ENCODE measurements around the gene VCX3A. TPM values are rescaled to one million over a fixed set of nuclear protein-coding genes. Genes with fewer than 3 reads are reported as not detected.
"Not testable (repeated sequence)": the region's sequence is repeated elsewhere in the genome, so short reads cannot be mapped to it uniquely, and the experiment has no call there.

Gene VCX3A
- not detected for total RNA-seq

DNA sequence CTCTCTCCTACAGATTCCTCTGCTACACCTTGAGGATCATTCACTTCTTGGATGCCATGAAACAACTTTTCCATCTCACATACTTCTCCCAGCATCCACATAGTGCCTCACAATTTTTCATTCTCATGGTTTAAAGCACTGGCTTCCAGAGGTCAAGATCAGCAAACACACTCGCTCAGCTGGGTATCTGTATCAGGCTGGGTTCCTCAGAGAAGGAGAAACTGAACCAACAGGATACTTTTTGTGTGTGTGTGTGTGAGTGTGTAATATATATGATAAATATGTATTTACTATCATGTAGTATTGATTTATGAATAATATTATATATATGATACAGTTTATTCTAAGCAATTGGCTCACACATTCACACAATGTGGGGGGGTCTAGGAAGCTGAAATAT is at the start of gene VCX3A:
Gene VCX3A, minus strand, starts transcription at position 101 of the 400 bp plus-strand sequence. CDS start 621 bp downstream, outside the sequence.
- intact Hi-C loops (cut with DNase I); H3K36me3 ChIP-seq: not testable (repeated sequence)

DNA sequence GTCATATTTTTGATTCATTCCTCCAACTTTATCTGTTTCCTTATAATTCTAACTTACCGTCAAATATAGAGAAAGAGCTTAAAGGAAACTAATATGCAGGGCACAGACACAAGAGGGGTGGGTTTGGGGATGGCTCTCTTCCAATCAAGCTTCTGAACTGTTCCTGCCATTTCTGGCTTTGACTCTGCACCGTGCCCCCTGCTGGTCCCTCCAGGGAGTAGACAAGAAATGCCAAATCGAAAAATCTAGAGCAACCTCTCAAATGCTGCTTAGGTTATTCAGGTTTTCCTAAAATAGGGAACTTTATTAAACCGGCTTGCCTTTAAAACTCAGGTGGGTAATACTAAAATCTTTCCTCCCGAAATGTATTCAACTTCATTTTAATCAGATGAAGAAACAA is 39.8 kb upstream of the VCX3A start:
- DNase-seq = no peak

More for the DNA sequence above, at the start of gene VCX3A:
- H3K9ac ChIP-seq (ENCODE audit: low read depth in 2 of 2, low read length in 2 of 2); H3K4me1 ChIP-seq; H3K4me3 ChIP-seq; H3K9me3 ChIP-seq; H3K27me3 ChIP-seq; H3K27ac ChIP-seq; DNase-seq: not testable (repeated sequence)

DNA sequence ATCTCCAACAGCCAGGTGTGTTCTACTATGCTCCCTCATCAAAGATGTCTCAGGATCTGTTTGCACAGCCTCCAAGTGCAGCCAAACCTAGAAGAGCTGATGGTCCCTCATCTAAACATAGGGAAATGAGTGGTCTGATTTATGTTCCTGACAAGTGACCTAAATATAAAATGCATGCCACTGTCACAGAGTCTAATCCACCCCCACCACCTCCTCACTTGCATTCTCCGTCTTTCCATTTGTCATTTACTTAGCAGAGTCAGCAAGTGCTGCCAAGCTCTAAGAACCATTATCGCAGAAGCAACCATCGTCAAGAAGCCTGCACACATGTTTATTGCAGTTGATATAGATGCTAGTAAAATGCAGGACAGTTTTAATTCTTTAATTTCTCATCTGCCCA is 33.1 kb upstream of the VCX3A start:
- Histone ChIP-seq H3K36me3 (no peaks in the 10 kb centered on the region), H3K9ac (ENCODE audit: low read depth in 2 of 2, low read length in 2 of 2) (no peak overlapping the region), H3K27ac (no peak overlapping the region), H3K4me3 (no peak overlapping the region), H3K4me1 (no peaks in the 10 kb centered on the region), H3K27me3 (no peaks in the 10 kb centered on the region), H3K9me3 (no peaks in the 10 kb centered on the region)
- no peak for DNase-seq
- intact Hi-C loops (cut with DNase I) = no loop called here
- TF ChIP-seq CTCF (IDR thresholded peaks at IDR 0.05) = no peak

More for the DNA sequence above, 39.8 kb upstream of the VCX3A start:
- no peaks in the 10 kb centered on the region for H3K9me3 ChIP-seq
- H3K36me3 ChIP-seq = no peaks in the 10 kb centered on the region
- intact Hi-C loops (cut with DNase I) = no loop called here
- no peaks in the 10 kb centered on the region for H3K4me1 ChIP-seq
- H3K9ac ChIP-seq (ENCODE audit: low read depth in 2 of 2, low read length in 2 of 2) = no peak overlapping the region
- no peak overlapping the region for H3K4me3 ChIP-seq
- TF ChIP-seq CTCF (IDR thresholded peaks at IDR 0.05) = no peak
- H3K27ac ChIP-seq = no peak overlapping the region
- no peaks in the 10 kb centered on the region for H3K27me3 ChIP-seq

GRCh38 chrX:6558979-6559378 is 24.1 kb upstream of the VCX3A start:
- Histone ChIP-seq H3K9me3 (no peaks in the 10 kb centered on the region), H3K4me1 (no peaks in the 10 kb centered on the region), H3K27me3 (no peaks in the 10 kb centered on the region), H3K4me3 (no peak overlapping the region), H3K9ac (ENCODE audit: low read depth in 2 of 2, low read length in 2 of 2) (no peak overlapping the region), H3K36me3 (no peaks in the 10 kb centered on the region), H3K27ac (no peak overlapping the region)
- DNase-seq = no peak
- no peak for TF ChIP-seq CTCF (IDR thresholded peaks at IDR 0.05)
- intact Hi-C loops (cut with DNase I) = no loop called here

DNA sequence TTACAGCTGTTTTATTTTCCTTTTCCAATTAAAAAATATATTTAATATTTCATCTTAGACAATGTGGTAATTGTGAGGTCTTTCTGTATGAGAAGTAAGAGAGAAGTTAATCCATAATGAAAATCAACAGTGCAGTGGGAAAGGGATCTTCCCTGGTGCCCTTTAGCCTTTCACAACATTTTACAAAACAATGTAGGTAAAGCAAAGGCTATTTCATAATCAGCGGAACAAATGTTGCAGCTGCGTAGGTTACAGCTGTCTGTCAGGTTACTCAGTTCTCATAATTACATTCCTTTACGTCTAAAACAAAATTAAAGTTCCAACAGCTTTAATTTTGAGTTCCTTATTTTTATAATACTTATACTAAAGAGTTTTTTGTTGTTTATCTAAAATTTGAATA is 22.8 kb upstream of the VCX3A start:
- intact Hi-C loops (cut with DNase I) = no loop called here

DNA sequence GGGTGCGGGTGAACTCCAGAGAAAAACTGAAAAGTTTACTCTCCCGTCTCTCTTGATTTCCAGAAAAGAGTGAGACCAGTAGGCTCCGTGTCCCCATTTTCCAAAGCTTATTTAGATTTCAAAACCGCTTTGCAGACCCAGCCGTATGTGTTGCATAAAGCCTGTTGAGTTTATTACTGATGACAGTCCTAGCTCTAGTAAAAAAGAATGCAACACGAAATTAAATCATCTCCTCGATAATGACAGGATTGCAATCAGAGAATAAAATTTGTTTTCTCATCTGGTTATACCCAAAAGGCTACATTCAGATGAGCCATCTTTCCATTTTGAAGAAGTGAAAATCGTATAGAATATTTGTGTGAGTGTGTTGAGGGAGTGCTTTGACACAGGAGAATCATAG is 16.1 kb upstream of the VCX3A start:
- Histone ChIP-seq H3K27me3 (no peaks in the 10 kb centered on the region), H3K9me3 (no peaks in the 10 kb centered on the region), H3K4me1 (no peaks in the 10 kb centered on the region), H3K9ac (ENCODE audit: low read depth in 2 of 2, low read length in 2 of 2) (no peak overlapping the region), H3K27ac (no peak overlapping the region), H3K36me3 (no peaks in the 10 kb centered on the region), H3K4me3 (no peak overlapping the region)
- TF ChIP-seq CTCF (IDR thresholded peaks at IDR 0.05) = no peak
- no peak for DNase-seq
- intact Hi-C loops (cut with DNase I) = no loop called here

More for the DNA sequence above, 22.8 kb upstream of the VCX3A start:
- Histone ChIP-seq H3K9ac (ENCODE audit: low read depth in 2 of 2, low read length in 2 of 2) (no peak overlapping the region), H3K4me1 (no peaks in the 10 kb centered on the region), H3K27me3 (no peaks in the 10 kb centered on the region), H3K4me3 (no peak overlapping the region), H3K27ac (no peak overlapping the region), H3K36me3 (no peaks in the 10 kb centered on the region), H3K9me3 (no peaks in the 10 kb centered on the region)
- no peak for DNase-seq
- no peak for TF ChIP-seq CTCF (IDR thresholded peaks at IDR 0.05)
